Measurements from ENCODE around the gene GP1BB. TPM values are rescaled to one million over a fixed set of nuclear protein-coding genes. Genes with fewer than 3 reads are reported as not detected.

GP1BB gene
- total RNA-seq, 1 experiment from 2014 or later, result 4.9 TPM

GRCh38 chr22:19701420-19702145, 21.8 kb upstream of the GP1BB start:
- no peaks in the 10 kb centered on the region for H3K9me3 ChIP-seq (replicated peaks)

GRCh38 chr22:19703869-19704268, 19.5 kb upstream of the GP1BB start:
- no peak overlapping the region for H3K4me3 ChIP-seq
- no peak for DNase-seq (ENCODE audit: low read depth in 1 of 2, low spot score in 2 of 2)

More at GRCh38 chr22:19701420-19702145, 21.8 kb upstream of the GP1BB start:
- Histone ChIP-seq H3K27ac (no peak overlapping the region), H3K36me3 (no peaks in the 10 kb centered on the region), H3K27me3 (replicated peaks) (no peaks in the 10 kb centered on the region), H3K4me1 (replicated peaks) (no peaks in the 10 kb centered on the region), H3K4me3 (no peak overlapping the region)
- no peak for DNase-seq (ENCODE audit: low read depth in 1 of 2, low spot score in 2 of 2)

GRCh38 chr22:19704355-19705015, 18.9 kb upstream of the GP1BB start:
- Histone ChIP-seq H3K27ac (no peak overlapping the region), H3K27me3 (replicated peaks) (no peaks in the 10 kb centered on the region), H3K4me3 (no peak overlapping the region)

More at GRCh38 chr22:19703869-19704268, 19.5 kb upstream of the GP1BB start:
- H3K36me3 ChIP-seq, result no peaks in the 10 kb centered on the region
- H3K4me1 ChIP-seq (replicated peaks), result no peaks in the 10 kb centered on the region
- H3K27me3 ChIP-seq (replicated peaks), result no peaks in the 10 kb centered on the region
- no peaks in the 10 kb centered on the region for H3K9me3 ChIP-seq (replicated peaks)
- H3K27ac ChIP-seq, result no peak overlapping the region

DNA sequence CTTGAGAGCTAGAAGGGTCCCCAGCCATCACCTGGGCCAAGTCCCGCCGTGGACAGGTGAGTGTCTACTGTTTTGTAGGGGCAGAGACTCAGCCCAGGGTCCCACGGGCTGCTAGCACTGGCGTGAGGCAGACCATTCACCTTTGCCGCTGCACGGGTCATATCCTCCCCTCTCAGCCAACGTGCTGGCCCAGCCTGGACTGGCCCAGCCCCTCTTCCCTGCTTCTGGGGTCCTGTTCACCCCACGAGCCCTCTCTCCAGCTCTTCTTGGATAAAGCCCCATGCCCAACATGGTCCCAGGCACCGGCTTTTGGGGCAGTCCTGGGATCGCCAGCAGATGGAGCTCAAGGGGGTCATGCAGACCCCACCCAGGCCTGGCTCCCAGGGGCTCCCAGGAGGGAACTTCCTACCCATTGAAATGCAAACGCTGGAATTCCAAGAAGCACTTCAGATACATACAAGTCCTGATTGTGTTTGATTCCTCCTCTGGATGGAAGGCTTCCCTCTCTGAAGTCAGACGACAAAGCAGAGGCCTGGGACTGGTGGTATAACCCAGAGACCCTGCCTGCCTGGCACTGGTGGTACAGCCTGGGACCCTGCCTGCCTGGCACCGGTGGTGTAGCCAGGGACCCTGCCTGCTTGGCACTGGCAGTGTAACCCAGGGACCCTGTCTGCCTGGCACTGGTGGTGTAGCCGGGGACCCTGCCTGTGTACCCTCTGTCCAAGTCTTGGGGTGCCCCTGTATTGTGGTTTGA, 18.0 kb upstream of the GP1BB start:
- Histone ChIP-seq H3K4me3 (no peak overlapping the region), H3K4me1 (replicated peaks) (no peaks in the 10 kb centered on the region), H3K36me3 (no peaks in the 10 kb centered on the region), H3K27me3 (replicated peaks) (no peaks in the 10 kb centered on the region), H3K9me3 (replicated peaks) (no peaks in the 10 kb centered on the region), H3K27ac (no peak overlapping the region)
- DNase-seq (ENCODE audit: low read depth in 1 of 2, low spot score in 2 of 2), result no peak

More at GRCh38 chr22:19704355-19705015, 18.9 kb upstream of the GP1BB start:
- no peaks in the 10 kb centered on the region for H3K9me3 ChIP-seq (replicated peaks)
- no peaks in the 10 kb centered on the region for H3K36me3 ChIP-seq
- no peak for DNase-seq (ENCODE audit: low read depth in 1 of 2, low spot score in 2 of 2)
- no peaks in the 10 kb centered on the region for H3K4me1 ChIP-seq (replicated peaks)

DNA sequence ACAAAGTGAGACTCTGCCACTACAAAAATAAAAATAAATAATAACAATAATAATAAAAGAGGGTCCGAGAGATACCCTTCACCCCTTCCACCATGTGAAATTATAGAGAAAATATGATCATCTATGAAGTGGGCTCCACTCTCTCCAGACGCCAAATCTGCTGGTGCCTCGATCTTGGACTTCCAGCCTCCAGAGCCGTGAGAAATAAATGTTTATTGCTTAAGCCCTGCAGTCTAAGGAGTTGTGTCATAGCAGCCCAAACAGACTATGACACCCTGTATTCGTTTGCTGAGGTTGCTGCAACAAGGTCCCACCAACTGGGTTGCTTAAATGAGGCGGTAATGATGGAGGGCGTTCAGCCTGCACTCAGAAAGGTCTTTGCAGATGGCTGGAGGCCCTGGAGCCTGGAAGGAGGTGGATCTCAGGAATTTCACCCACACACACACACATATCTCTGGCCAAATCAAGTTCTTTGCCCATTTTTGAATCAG, 16.6 kb upstream of the GP1BB start:
- Histone ChIP-seq H3K4me3 (no peak overlapping the region), H3K36me3 (no peaks in the 10 kb centered on the region), H3K27ac (no peak overlapping the region), H3K4me1 (replicated peaks) (no peaks in the 10 kb centered on the region), H3K9me3 (replicated peaks) (no peaks in the 10 kb centered on the region), H3K27me3 (replicated peaks) (no peaks in the 10 kb centered on the region)
- DNase-seq (ENCODE audit: low read depth in 1 of 2, low spot score in 2 of 2), result no peak

- H3K9me3 ChIP-seq (replicated peaks), result no peaks in the 10 kb centered on the region
- H3K36me3 ChIP-seq, result no peaks in the 10 kb centered on the region
- H3K4me3 ChIP-seq, result no peak overlapping the region
- no peak overlapping the region for H3K27ac ChIP-seq
- no peaks in the 10 kb centered on the region for H3K27me3 ChIP-seq (replicated peaks)
- H3K4me1 ChIP-seq (replicated peaks), result no peaks in the 10 kb centered on the region
- no peak for DNase-seq (ENCODE audit: low read depth in 1 of 2, low spot score in 2 of 2)
Measured at GRCh38 chr22:19707347-19708290, 15.7 kb upstream of the GP1BB start.

DNA sequence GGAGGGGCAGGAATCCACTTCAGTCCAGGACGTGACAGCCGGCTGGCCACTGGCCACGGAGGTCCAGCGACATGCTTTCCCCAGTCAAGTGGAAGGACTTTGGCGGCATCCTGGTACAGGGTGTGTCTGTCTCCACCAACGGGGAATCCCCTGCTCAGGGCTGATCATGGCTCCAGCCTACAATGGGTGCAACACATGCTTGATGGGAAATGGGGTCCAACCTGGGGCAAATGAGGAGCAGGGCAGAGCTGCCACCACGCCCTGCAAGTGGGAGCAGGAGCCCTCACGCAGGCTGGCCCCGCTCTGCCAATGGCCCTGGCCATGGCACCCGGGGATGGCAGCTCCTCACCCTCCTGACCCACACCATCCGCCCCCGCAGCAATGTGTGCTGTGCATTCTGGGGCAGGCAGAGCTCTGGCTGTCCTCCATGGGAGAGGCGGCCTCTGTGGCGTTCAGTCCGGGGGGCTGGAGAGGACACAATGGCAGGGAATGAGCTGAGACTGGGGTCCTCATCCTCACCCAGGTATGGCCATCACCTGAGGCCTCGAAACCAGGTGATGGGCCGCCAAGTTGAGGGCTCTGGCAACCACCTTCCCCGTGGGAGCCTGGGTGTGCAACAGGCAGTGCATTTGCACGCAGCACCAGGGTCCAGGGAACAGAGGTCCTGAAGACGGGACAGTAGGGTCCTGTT, 14.9 kb upstream of the GP1BB start:
- no peak overlapping the region for H3K27ac ChIP-seq
- H3K4me3 ChIP-seq, result no peak overlapping the region
- no peak for DNase-seq (ENCODE audit: low read depth in 1 of 2, low spot score in 2 of 2)
- H3K4me1 ChIP-seq (replicated peaks), result no peaks in the 10 kb centered on the region
- no peaks in the 10 kb centered on the region for H3K27me3 ChIP-seq (replicated peaks)
- no peaks in the 10 kb centered on the region for H3K9me3 ChIP-seq (replicated peaks)
- no peaks in the 10 kb centered on the region for H3K36me3 ChIP-seq

GRCh38 chr22:19709063-19709769, 14.1 kb upstream of the GP1BB start:
- no peak for DNase-seq (ENCODE audit: low read depth in 1 of 2, low spot score in 2 of 2)
- H3K36me3 ChIP-seq, result no peaks in the 10 kb centered on the region
- no peak overlapping the region for H3K27ac ChIP-seq
- no peak overlapping the region for H3K4me3 ChIP-seq
- no peaks in the 10 kb centered on the region for H3K27me3 ChIP-seq (replicated peaks)
- peaks cover 4% of the 10 kb centered on the region for H3K4me1 ChIP-seq (replicated peaks)
- no peaks in the 10 kb centered on the region for H3K9me3 ChIP-seq (replicated peaks)

DNA sequence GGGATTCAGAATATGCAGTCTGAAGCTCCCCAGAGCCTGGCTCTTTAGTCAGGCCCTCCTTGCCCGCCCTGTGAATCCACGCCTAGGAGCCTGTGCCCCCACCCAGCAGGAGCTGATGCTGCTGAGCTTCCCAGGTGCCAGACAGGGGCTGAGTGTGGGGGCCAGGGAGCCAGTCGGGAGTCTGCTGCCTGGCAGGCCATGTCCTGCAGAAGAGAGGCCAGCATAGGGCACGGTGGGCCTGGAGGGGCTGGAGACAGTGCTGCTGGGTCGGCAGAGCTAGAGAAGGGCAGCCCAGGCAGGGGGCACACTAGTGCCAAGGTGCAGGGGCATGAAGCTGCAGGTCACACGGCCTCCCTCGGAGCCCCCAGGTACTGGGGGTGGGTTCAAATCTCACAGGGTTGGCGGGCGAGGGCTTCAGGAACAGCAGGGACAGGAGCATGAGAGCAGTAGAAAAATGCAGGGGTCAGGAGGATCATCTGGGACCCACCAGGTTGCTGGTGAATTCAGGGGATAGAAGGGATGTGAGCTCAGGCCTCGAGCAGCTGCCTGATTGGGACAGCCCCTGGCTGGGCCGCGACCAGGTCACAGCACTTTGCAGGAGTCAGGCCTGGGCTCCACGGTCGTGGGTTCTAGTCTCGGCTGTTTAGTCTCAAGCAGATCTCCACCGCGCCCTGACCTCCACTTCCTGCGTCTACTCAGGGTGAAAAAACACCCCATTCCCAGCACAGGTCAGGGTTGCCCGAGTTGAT, 13.1 kb upstream of the GP1BB start:
- no peak overlapping the region for H3K27ac ChIP-seq
- H3K9me3 ChIP-seq (replicated peaks), result no peaks in the 10 kb centered on the region
- H3K36me3 ChIP-seq, result no peaks in the 10 kb centered on the region
- no peak for DNase-seq (ENCODE audit: low read depth in 1 of 2, low spot score in 2 of 2)
- H3K4me3 ChIP-seq, result no peak overlapping the region
- H3K27me3 ChIP-seq (replicated peaks), result no peaks in the 10 kb centered on the region
- peaks cover 10% of the 10 kb centered on the region for H3K4me1 ChIP-seq (replicated peaks)

GRCh38 chr22:19710769-19711106, 12.6 kb upstream of the GP1BB start:
- Histone ChIP-seq H3K27me3 (replicated peaks) (no peaks in the 10 kb centered on the region), H3K36me3 (no peaks in the 10 kb centered on the region), H3K4me1 (replicated peaks) (peaks cover 10% of the 10 kb centered on the region), H3K9me3 (replicated peaks) (no peaks in the 10 kb centered on the region), H3K27ac (no peak overlapping the region), H3K4me3 (no peak overlapping the region)
- no peak for DNase-seq (ENCODE audit: low read depth in 1 of 2, low spot score in 2 of 2)

- no peak overlapping the region for H3K27ac ChIP-seq
- H3K4me3 ChIP-seq, result no peak overlapping the region
- H3K9me3 ChIP-seq (replicated peaks), result 0 out of 2 replicates have a peak, but pooled peaks cover under 1% of the 10 kb centered on the region
Measured at GRCh38 chr22:19713245-19713644, 10.1 kb upstream of the GP1BB start.

More at GRCh38 chr22:19713245-19713644, 10.1 kb upstream of the GP1BB start:
- peaks cover 2% of the 10 kb centered on the region for H3K36me3 ChIP-seq
- no peak for DNase-seq (ENCODE audit: low read depth in 1 of 2, low spot score in 2 of 2)
- no peaks in the 10 kb centered on the region for H3K27me3 ChIP-seq (replicated peaks)
- peaks cover 21% of the 10 kb centered on the region for H3K4me1 ChIP-seq (replicated peaks)
